HG03439 (cell line): ENCODE data around the gene PCNX2.

Experiments
- ATAC-seq: cut with Tn5 transposase; IDR thresholded peaks from one replicate; pipeline ENCODE4 v1.9.1; 2021; ENCODE audit warnings: mild to moderate bottlenecking, moderate library complexity; ENCODE audit not compliant: unreplicated experiment

PCNX2 gene

DNA sequence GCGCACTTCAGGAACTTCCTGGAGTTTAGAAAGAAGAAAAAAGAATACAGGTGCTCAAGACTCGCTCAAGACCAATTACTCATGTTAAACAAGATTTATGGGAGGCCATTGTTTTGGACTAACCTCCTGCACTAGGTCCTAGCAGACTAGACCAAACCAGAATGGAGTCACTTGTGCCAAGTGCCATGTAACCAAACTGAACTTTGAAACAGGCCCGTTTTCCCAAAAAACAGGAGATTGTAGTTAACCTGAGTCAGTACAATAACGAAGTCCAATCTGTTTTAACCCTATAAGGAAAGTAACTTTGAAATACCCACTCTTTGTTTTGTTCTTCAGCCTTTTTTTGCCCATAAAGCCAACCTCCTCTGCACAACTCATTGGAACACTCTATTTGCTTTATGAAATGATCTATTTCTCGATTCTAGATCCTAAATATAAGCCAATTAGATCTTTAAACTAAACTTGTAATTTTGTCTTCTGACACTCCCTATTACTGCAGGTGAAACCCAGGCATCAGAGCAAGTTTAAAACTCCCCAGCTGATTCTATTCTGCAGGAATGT is 345.8 kb downstream of the PCNX2 start:
- no peak for ATAC-seq

DNA sequence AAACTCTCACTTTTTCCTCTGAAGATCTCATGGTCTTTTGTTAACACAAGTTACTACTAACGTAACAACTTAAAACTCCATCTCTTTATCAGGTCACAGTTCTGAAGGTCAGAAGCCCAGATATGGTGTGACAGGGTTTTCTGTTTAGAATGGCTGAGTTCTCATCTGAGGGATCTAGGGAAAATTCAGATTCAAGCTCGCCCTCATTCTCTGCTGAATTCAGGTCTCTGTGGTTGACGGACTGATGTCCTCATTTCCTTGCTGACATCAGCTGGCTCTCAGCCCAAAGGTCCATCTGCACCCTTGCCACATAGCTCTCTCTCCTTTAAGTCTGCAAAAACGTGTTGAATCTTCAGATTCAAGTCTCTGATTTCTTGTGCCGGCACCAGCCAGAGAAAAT is 351.2 kb downstream of the PCNX2 start:
- no peak for ATAC-seq

DNA sequence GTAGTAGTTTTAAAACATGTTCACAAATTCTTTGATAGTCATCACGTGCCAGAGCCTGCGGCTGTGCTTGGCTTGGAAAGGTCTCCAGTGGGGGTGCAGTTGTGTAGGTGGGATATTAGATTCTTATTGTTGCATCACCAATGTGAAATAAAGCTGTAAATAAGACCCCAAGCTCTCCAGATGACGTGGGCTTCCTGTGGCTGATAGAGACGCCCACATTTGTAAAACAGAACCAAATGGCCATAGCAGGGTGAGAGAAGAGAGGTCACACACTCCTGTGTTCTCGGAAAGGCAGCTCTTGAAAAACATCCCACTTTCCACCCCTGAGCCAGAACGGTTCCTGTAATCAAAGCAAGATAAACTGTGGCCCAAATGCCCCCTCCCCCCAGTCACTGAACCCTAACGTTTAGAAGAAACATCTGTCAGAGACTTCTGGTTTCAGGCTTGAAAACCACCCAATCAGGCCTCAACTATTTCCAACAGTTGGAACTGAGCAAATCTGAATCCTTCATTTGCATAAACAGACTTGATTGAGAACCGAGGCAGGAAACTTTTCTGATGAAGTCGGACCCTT is 351.8 kb downstream of the PCNX2 start:
- ATAC-seq, result no peak

DNA sequence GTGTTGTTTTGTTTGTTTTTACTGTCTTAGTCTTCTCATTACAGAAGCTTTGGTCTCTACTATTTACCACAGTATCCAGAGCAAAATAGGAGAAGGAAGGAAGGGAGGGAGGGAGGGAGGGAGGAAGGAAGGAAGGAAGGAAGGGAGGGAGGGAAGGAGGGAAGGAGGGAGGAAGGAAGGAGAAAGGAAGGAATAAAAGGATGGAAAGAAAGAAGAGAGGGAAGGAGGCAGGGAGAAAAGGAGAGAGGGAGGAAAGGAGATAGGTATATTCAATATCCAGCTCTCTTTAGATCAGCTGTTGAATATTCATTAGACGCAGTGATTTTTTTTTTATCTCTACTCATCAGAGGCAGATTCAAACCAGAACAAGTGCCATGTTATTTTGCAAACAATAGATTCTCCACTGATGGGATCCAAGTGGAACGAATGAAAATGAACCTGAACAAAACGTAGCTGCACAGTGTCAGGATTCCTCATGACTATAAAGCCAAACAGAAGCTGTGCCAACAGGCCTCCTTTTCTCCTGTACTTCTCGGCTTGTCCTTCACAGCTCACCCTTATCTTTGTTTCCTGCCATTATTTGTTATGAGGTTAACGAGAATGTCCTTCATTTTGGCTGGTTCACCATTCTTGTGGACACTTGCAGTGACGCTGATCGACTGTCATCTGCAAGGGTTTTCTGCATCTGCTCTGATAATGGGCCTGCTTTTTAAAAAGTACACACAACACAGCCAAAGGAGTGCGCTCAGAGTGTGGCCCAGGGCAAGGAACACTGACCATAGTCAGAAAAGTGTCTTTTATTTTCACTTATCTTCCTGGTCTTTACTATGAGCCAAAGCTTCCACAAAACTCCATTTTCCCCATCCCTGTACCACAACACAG is 352.9 kb downstream of the PCNX2 start:
- ATAC-seq, result no peak

DNA sequence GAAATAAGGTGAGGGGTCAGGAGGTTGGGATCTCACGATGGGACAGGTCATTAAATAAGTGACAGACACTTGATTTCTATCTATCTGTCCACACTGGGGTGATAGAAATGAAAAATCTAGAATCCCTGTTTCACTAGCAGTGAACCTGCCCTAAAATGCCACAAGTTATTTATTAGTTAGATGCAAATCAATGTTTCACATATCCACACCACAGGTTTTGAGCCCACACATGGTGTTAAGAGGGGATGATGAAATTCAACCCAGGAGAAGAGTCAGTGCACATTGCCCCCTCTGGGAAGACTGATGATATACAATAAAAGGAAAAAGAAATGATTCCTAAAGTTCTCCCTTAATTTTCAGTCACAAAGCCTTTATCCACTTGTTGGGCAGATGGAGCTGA is 355.3 kb downstream of the PCNX2 start:
- no peak for ATAC-seq

DNA sequence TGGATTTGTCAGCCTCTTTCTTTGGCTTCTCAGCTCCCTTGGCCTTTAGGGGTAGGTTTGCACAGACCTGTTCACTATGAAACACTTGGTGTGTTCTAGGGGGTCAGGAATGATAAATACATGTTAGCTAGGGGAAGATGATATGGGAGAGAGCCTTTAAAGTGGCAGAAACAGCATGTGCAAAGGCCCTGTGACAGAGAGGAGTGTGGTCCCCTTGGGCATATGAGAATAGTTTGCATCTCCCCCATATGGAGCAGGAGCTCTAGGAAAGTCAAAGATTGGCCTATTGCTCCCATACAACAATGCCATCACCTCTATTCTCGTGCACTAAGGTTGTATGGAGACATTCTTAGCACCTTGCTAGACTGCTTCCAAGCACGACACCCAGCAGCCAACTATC is 355.8 kb downstream of the PCNX2 start:
- no peak for ATAC-seq

DNA sequence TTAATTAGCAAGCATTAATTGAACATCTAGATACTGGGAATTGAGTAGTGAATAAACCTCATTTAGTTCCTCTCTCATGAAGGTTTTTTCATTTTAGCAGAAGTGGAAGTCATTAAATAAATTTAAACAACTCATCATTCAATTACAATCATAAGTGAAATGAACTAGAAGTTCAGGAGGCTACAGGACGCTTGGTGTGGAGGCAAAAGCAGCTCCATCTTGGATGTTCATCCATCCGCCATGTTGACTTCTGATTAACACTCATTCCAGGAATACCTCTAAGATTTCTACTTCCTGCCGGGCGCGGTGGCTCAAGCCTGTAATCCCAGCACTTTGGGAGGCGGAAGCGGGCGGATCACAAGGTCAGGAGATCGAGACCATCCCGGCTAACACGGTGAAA is 356.6 kb downstream of the PCNX2 start:
- ATAC-seq, result no peak

DNA sequence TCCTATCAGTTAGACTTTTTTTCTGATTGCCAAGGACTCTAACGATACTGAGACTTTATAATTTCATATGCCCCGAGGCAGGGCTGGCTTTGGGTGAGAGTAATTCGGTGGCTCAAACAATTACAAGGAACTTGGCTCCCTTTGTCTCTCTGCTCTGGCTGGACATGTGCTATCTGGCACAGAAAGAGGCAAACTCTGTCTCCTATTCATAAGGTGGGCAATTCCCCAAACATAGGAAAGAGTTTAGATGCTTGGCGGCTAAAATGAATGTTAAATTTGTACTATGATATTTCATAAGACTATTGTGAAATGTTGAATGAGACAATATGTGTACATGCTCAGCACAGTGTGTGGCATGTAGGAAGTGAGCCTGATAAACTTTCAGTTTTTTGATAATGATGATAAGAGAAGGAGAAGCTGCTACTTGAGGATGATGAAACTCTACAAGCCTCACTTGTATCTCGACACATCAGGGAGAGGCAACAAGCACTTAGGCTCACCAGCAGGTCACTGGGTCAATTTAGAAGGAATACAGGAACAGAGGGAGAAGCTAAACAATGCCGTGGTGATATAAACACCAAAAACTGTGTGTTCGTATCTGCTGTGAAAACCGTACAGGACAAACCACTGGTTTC is 357.7 kb downstream of the PCNX2 start:
- ATAC-seq, result no peak

DNA sequence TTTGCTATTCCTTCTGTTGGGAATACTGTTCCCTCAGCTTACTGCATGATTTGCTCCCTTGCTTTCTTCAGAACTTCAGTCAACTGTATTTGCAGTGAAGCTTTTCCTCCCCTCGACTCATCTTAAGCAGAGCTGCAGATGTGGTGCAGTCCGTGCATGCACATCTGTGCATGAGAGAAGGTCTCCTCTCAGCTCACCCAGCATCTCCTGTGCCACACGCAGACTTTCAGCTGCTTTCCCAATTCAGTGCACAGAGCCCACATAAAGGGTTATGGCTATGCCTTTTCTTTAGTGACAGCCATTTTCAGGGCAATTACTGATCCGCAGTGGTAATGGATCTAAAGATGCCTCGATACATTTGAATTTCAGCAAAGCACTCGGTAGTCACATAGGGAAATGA is 358.6 kb downstream of the PCNX2 start:
- ATAC-seq, result no peak
